Measurements from ENCODE around the gene TMC4.

DNA sequence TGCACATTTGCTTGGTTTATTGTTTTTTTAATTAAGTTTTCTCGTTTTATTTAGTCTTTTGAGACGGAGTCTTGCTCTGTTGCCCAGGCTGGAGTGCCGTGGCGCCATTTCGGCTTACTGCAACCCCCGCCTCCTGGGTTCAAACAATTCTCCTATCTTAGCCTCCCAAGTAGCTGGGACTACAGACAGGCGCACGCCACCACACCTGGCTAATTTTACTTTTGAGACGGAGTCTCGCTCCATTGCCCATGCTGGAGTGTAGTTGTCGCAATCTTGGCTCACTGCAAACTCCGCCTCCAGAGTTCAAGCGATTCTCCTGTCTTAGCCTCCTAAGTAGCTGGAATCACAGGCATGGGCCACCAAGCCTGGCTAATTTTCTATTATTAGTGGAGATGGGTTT lies 29.0 kb upstream of the TMC4 start:
- TF ChIP-seq POLR2A (IDR thresholded peaks at IDR 0.05): no peak
- TF ChIP-seq, protein P1, sequence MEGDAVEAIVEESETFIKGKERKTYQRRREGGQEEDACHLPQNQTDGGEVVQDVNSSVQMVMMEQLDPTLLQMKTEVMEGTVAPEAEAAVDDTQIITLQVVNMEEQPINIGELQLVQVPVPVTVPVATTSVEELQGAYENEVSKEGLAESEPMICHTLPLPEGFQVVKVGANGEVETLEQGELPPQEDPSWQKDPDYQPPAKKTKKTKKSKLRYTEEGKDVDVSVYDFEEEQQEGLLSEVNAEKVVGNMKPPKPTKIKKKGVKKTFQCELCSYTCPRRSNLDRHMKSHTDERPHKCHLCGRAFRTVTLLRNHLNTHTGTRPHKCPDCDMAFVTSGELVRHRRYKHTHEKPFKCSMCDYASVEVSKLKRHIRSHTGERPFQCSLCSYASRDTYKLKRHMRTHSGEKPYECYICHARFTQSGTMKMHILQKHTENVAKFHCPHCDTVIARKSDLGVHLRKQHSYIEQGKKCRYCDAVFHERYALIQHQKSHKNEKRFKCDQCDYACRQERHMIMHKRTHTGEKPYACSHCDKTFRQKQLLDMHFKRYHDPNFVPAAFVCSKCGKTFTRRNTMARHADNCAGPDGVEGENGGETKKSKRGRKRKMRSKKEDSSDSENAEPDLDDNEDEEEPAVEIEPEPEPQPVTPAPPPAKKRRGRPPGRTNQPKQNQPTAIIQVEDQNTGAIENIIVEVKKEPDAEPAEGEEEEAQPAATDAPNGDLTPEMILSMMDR (IDR thresholded peaks at IDR 0.05): no peak
